Upper lobe of right lung (tissue), 1 donor: ENCODE measurements around the gene CLP1. TPM values are rescaled to one million over a fixed set of nuclear protein-coding genes. Genes with fewer than 3 reads are reported as not detected.
"Not testable (repeated sequence)": the region's sequence is repeated elsewhere in the genome, so short reads cannot be mapped to it uniquely, and the experiment has no call there.

ENCODE experiments used
- ATAC-seq: fragments of 200-7000 bp; cut with Tn5 transposase; one replicate; pipeline ENCODE4 v1.9.1; 2020; ENCODE audit warnings: mild to moderate bottlenecking, moderate library complexity
- DNase-seq: peaks from one replicate; pipeline ENCODE4 v3.0.0-alpha.2; 2020
- H3K27ac ChIP-seq: fragments of 200-600 bp; one replicate; pipeline ENCODE4 v1.8.0; 2022
- H3K27me3 ChIP-seq: fragments of 200-600 bp; one replicate; pipeline ENCODE4 v1.8.0; 2022; ENCODE audit warnings: mild to moderate bottlenecking
- H3K36me3 ChIP-seq: fragments of 200-600 bp; one replicate; pipeline ENCODE4 v1.8.0; 2022
- H3K4me1 ChIP-seq: fragments of 200-600 bp; one replicate; pipeline ENCODE4 v1.8.0; 2022
- H3K4me3 ChIP-seq: fragments of 200-600 bp; one replicate; pipeline ENCODE4 v1.8.0; 2022; ENCODE audit warnings: mild to moderate bottlenecking
- H3K9me3 ChIP-seq: fragments of 200-600 bp; one replicate; pipeline ENCODE4 v1.8.0; 2022
- CTCF ChIP-seq: fragments of 200-600 bp; IDR thresholded peaks from one replicate; pipeline ENCODE4 v1.8.0; 2022; ENCODE audit warnings: antibody characterized with exemption
- intact Hi-C: fragments of 100-400 bp; cut with DNase I; formaldehyde crosslinking; loops from one replicate; pipeline ENCODE4 v1.11.0; 2022
- total RNA-seq: library from RNA; stranded (reverse); fragmentation: NEBNext Ultra II Directional; extraction: Animal tissue kit (Norgen Biotek cat#: 25700); gene quantifications from one replicate; pipeline ENCODE4 v1.2.1, GENCODE V29; 2021
- donor health status: DM: no; HTN: yes; CAD: no; lungs with severe emphysema.

Gene CLP1
- total RNA-seq, 1 donor from 2014 or later: 11.7 TPM

GRCh38 chr11:57698843-57699365, 41.3 kb downstream of the CLP1 start:
- Histone ChIP-seq H3K36me3 (peaks cover 92% of the 10 kb centered on the region), H3K27ac (no peak overlapping the region), H3K4me1 (no peaks in the 10 kb centered on the region), H3K4me3 (no peak overlapping the region), H3K27me3 (no peaks in the 10 kb centered on the region), H3K9me3 (no peaks in the 10 kb centered on the region)
- intact Hi-C loops: no loop called here
- DNase-seq (no peak), ATAC-seq (peak; percentile 15)
- TF ChIP-seq CTCF: no peak

- intact Hi-C loops: no loop called here
- peaks cover 92% of the 10 kb centered on the region for H3K36me3 ChIP-seq
- ATAC-seq (no peak), DNase-seq (no peak)
- H3K4me3 ChIP-seq: no peak overlapping the region
- no peaks in the 10 kb centered on the region for H3K4me1 ChIP-seq
- H3K27me3 ChIP-seq: no peaks in the 10 kb centered on the region
- H3K9me3 ChIP-seq: no peaks in the 10 kb centered on the region
- H3K27ac ChIP-seq: no peak overlapping the region
- TF ChIP-seq CTCF: no peak
Measured at GRCh38 chr11:57699813-57700212, 42.3 kb downstream of the CLP1 start.

GRCh38 chr11:57700425-57700824, 42.9 kb downstream of the CLP1 start:
- H3K4me1 ChIP-seq: no peaks in the 10 kb centered on the region
- TF ChIP-seq CTCF: no peak
- H3K27ac ChIP-seq: no peak overlapping the region
- H3K4me3 ChIP-seq: no peak overlapping the region
- intact Hi-C loops: no loop called here
- no peaks in the 10 kb centered on the region for H3K27me3 ChIP-seq
- ATAC-seq: no peak
- H3K36me3 ChIP-seq: peaks cover 90% of the 10 kb centered on the region
- H3K9me3 ChIP-seq: no peaks in the 10 kb centered on the region
- no peak for DNase-seq

GRCh38 chr11:57703341-57703740, 45.8 kb downstream of the CLP1 start:
- TF ChIP-seq CTCF: no peak
- H3K27me3 ChIP-seq: no peaks in the 10 kb centered on the region
- no peaks in the 10 kb centered on the region for H3K9me3 ChIP-seq
- intact Hi-C loops: no loop called here
- H3K4me3 ChIP-seq: no peak overlapping the region
- H3K27ac ChIP-seq: no peak overlapping the region
- no peaks in the 10 kb centered on the region for H3K4me1 ChIP-seq
- DNase-seq: no peak
- H3K36me3 ChIP-seq: peaks cover 63% of the 10 kb centered on the region
- ATAC-seq: no peak

- Histone ChIP-seq H3K36me3 (peaks cover 47% of the 10 kb centered on the region), H3K27me3 (no peaks in the 10 kb centered on the region)
- DNase-seq: no peak
Measured at GRCh38 chr11:57704932-57705331, 47.4 kb downstream of the CLP1 start.

GRCh38 chr11:57705432-57705831, 47.9 kb downstream of the CLP1 start:
- H3K27me3 ChIP-seq, ATAC-seq, H3K9me3 ChIP-seq, H3K27ac ChIP-seq, DNase-seq, H3K4me3 ChIP-seq, H3K4me1 ChIP-seq, intact Hi-C loops: not testable (repeated sequence)
- peaks cover 42% of the 10 kb centered on the region for H3K36me3 ChIP-seq

More at GRCh38 chr11:57704932-57705331, 47.4 kb downstream of the CLP1 start:
- no peaks in the 10 kb centered on the region for H3K9me3 ChIP-seq
- H3K4me1 ChIP-seq: no peaks in the 10 kb centered on the region
- intact Hi-C loops: no loop called here
- no peak overlapping the region for H3K4me3 ChIP-seq
- H3K27ac ChIP-seq: no peak overlapping the region
- TF ChIP-seq CTCF: no peak
- ATAC-seq: no peak
